BLaER1 treated with 17β-estradiol and CSF1 and Interleukin-3, amounts not matched to agents 10 nM and 100 nM (cell line): ENCODE data around the gene KDM5D.

ENCODE experiments used
- H3K27ac ChIP-seq, 11 experiments: shearing (Covaris generic); formaldehyde crosslinking; 2 replicates each; pipeline ENCODE4 v1.8.1; 2022
- H3K27me3 ChIP-seq, 11 experiments: shearing (Covaris generic); formaldehyde crosslinking; 2 replicates each; pipeline ENCODE4 v1.8.1; 2022
- H3K36me3 ChIP-seq, 11 experiments: shearing (Covaris generic); formaldehyde crosslinking; 2 replicates each; pipeline ENCODE4 v1.8.1; 2022
- H3K4me1 ChIP-seq, 10 experiments: shearing (Covaris generic); formaldehyde crosslinking; 2 replicates each; pipeline ENCODE4 v1.8.1; 2022
- H3K4me2 ChIP-seq, 11 experiments: shearing (Covaris generic); formaldehyde crosslinking; 2 replicates each; pipeline ENCODE4 v1.8.1; 2022
- H3K4me3 ChIP-seq, 10 experiments: shearing (Covaris generic); formaldehyde crosslinking; 2 replicates each; pipeline ENCODE4 v1.8.1; 2022
- H3K9ac ChIP-seq, 11 experiments: shearing (Covaris generic); formaldehyde crosslinking; 2 replicates each; pipeline ENCODE4 v1.8.1; 2022
- H3K9me3 ChIP-seq, 11 experiments: shearing (Covaris generic); formaldehyde crosslinking; replicated peaks in 1 of 11; 2 replicates each; pipeline ENCODE4 v1.8.1; 2022
- H4K20me1 ChIP-seq, 11 experiments: shearing (Covaris generic); formaldehyde crosslinking; 2 replicates each; pipeline ENCODE4 v1.8.1; 2022
- Cebpa-rat ChIP-seq, 11 experiments: shearing (Covaris generic); IDR thresholded peaks; 2 replicates each; pipeline ENCODE4 v1.8.1; 2022

The KDM5D gene

DNA sequence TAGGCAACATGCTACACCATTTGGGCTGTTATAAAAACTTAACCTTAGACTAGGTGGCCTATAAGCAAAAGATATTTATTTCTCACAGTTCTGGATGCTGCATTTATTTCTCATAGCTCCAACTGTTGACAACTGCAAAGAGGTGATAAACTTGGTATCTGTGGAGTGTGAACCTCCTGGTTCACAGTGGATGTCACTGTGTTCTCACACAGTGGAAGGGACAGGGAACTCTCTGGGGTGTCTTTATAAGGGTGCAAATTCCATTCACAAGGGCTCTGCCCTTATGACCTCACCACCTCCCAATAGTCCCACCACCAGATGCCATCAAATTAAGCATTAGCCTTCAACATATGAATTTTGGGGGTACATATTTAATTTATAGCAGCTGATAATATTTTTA is 46.0 kb downstream of the KDM5D start:
- H3K9me3 ChIP-seq = no peaks in the 10 kb centered on the region
- no peaks in the 10 kb centered on the region for H3K36me3 ChIP-seq
- TF ChIP-seq Cebpa-rat (IDR thresholded peaks at IDR 0.05) = no peak

DNA sequence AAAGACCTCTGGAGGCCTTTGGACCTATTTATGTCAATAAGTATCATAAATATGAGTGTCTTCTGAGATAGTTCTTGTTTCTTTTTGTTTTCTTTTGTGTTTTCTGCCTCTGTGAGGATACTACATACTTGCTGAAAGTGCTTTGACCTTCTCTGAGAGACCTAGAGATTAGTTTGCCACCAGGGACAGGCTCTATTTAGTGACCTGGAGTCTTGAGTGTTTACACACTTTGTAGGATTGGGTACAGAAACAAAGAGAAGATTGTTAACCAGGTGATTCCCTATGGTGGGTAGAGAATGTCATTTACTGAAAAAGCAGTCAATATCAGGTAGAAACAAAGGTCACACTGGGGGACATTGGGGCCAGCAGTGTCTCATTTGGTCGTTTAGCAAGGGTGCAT is 63.7 kb downstream of the KDM5D start:
- Histone ChIP-seq H3K4me3 (no peak overlapping the region), H3K36me3 (no peaks in the 10 kb centered on the region), H4K20me1 (no peaks in the 10 kb centered on the region), H3K4me2 (no peak overlapping the region), H3K9me3 (no peaks in the 10 kb centered on the region), H3K9ac (no peak overlapping the region), H3K27ac (no peak overlapping the region), H3K4me1 (no peaks in the 10 kb centered on the region), H3K27me3 (no peaks in the 10 kb centered on the region)
- no peak for TF ChIP-seq Cebpa-rat (IDR thresholded peaks at IDR 0.05)

More for the DNA sequence above, 46.0 kb downstream of the KDM5D start:
- H3K9ac ChIP-seq = no peak overlapping the region
- H3K4me3 ChIP-seq = no peak overlapping the region
- H3K27ac ChIP-seq = no peak overlapping the region
- H3K4me1 ChIP-seq = no peaks in the 10 kb centered on the region
- no peaks in the 10 kb centered on the region for H3K27me3 ChIP-seq
- no peak overlapping the region for H3K4me2 ChIP-seq
- H4K20me1 ChIP-seq = no peaks in the 10 kb centered on the region
